ENCODE data around the gene ZGLP1.
A peak's percentile ranks its signal among the peaks of the same experiment; 100 is the strongest.
"Not testable (repeated sequence)": the region's sequence is repeated elsewhere in the genome, so short reads cannot be mapped to it uniquely, and the experiment has no call there.

ZGLP1 gene

DNA sequence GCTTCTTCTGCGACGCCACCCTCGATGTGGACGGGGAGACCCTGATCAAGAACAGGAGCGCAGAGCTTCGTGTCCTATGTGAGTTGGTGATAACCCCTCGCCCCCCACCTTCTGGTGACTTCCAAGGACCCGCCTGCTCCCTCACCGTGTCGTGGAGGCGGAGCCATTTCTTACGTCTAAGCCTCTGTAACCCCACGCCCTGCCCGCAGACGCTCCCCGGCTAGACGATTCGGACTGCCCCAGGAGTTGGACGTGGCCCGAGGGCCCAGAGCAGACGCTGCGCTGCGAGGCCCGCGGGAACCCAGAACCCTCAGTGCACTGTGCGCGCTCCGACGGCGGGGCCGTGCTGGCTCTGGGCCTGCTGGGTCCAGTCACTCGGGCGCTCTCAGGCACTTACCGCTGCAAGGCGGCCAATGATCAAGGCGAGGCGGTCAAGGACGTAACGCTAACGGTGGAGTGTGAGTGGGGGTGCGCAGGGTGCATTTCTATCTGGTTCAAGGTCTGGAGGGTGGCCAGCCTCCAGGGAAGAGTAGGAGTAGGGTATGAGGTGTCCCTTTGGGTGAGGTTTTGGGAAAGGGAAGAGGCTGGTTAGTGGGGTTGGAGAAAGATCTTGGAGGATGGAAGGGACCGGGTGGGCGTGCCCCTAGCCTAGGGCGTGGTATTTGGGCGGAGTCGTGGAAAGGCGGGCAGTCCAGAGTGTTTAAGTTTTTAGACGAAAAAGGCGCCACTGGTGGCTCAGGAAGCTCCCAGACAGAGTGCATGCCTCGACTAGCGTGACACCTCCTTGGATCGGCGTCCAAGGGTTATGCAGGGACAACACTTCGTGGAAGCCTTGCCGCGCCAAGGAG, 16.6 kb downstream of the ZGLP1 start:
- DNase-seq: no peak

DNA sequence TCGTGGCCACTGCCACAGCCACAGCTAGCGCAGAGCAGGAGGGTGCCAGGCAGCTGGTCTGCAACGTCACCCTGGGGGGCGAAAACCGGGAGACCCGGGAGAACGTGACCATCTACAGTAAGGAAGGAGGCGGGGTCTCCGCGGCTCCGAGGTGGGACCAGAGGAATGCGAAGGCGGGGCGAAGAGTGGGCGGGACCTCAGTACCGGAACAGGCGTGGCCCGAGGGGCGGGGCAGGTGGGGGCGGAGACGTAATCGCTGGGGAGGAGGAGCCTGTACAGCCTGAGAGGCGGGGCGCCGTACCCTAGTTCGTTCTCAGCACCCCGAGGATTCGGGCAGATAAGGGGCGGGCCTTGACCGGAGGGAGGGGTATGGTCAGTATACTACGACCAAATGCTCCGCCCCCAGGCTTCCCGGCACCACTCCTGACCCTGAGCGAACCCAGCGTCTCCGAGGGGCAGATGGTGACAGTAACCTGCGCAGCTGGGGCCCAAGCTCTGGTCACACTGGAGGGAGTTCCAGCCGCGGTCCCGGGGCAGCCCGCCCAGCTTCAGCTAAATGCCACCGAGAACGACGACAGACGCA, 17.3 kb downstream of the ZGLP1 start:
- DNase-seq: peak; percentile 16

DNA sequence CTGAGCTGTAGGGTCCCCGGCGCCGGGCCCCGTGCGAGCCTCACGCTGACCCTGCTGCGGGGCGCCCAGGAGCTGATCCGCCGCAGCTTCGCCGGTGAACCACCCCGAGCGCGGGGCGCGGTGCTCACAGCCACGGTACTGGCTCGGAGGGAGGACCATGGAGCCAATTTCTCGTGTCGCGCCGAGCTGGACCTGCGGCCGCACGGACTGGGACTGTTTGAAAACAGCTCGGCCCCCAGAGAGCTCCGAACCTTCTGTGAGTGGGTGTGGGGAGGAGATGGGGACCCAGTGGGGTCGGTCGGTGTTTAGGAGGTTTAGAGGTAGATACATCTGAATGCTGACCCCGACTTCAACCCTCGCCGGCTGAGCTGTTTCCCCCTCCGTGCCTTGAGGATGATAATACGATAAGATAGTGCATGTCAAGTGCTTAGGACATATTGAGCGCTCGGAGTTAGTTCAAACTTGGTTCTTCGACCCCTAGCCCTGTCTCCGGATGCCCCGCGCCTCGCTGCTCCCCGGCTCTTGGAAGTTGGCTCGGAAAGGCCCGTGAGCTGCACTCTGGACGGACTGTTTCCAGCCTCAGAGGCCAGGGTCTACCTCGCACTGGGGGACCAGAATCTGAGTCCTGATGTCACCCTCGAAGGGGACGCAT, 17.9 kb downstream of the ZGLP1 start:
- DNase-seq: no peak

DNA sequence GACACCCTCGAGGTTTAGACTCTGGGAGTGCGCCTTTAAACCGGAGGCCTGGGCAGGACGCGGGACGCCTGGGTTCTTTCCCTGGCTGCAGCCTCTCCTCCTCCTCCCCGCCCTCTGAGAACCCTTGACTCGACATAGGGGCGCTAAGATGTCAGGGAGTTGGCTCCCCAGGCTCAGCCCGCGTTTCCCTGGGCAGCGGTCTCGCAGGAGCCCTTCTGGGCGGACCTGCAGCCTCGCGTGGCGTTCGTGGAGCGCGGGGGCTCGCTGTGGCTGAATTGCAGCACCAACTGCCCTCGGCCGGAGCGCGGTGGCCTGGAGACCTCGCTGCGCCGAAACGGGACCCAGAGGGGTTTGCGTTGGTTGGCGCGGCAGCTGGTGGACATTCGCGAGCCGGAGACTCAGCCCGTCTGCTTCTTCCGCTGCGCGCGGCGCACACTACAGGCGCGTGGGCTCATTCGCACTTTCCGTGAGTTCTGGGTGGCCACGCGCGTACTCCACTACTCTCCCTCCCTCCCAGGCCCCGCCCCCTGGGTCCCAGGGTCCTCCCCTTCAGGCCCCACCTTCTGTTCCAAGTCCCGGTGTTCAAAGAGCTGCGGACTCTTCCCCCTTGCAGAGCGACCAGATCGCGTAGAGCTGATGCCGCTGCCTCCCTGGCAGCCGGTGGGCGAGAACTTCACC, 18.6 kb downstream of the ZGLP1 start:
- no peak for DNase-seq

DNA sequence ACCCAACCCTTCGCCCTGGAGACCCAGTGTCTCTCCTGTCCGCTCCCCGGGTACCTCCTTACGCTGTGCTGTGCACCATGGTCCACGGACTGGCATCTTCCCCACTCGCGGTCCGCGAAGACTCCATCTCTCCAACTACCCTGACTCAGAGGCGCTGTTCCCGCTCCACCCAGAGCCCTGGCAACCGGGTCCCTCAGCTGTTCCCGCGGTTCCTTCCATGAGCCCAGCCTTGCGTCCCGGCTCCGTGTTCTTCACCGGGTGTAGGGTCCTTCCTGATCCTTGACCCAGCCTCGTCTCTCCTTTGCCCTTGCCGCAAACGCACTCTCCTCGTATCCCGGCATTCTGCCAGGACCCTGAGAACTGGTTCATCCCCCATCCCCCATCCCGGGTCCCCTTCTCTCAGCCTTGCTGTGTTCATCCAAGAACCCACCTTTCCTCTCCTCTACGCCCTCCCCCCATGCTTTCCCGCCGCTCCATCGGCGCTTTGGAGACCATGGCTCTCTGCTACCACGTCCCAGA, 19.2 kb downstream of the ZGLP1 start:
- no peak for DNase-seq

DNA sequence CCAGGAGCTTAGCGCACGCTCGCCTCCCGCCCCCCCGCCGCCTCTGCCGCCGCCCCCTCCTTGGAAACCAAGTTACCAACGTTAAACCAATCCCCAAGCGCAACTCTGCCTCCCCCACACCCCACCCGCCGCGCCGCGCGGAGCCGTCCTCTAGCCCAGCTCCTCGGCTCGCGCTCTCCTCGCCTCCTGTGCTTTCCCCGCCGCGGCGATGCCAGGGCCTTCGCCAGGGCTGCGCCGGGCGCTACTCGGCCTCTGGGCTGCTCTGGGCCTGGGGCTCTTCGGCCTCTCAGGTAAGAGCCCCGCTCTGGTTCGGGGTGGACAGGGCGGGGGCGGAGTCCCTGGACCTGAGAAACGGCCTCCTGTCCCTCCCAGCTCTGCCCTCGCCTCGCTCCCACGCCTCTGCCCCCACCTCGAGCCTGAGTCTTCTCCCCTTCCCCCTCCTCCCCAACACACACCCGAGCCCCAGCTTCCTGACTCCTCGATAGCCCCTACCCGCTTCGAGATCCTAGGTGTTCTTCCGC, 19.7 kb downstream of the ZGLP1 start, which contains the start of gene ICAM5:
TSS of gene ICAM5 (plus strand) at position 117 of the 521 bp plus-strand sequence. CDS start at position 209, 92 bp downstream.
- no peak for DNase-seq

DNA sequence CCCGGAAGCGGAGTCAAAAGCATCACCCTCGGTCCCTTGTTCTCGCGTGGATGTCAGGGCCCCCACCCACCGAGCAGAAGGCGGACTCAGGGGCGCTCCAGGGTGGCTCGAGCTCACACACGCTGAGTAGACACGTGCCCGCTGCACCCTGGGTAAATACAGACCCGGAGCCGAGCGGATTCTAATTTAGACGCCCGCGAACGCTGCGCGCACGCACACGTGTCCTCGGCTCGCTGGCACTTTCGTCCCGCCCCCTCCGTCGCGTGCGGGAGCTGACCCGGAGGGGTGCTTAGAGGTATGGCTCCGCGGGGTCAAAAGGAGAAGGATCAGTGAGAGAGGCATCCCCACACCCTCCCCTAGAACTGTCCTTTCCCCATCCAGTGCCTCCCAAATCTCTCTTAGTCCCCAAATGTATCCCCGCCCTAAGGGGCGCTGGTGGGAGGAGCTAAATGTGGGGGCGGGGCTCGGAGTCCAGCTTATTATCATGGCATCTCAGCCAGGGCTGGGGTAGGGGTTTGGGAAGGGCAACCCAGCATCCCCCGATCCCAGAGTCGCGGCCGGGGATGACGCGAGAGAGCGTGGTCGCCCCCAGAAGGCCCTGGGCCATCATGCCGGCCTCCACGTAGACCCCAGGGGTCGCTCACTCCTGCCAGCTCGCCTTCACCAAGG, 20.3 kb downstream of the ZGLP1 start:
- peak; percentile 70 for DNase-seq

DNA sequence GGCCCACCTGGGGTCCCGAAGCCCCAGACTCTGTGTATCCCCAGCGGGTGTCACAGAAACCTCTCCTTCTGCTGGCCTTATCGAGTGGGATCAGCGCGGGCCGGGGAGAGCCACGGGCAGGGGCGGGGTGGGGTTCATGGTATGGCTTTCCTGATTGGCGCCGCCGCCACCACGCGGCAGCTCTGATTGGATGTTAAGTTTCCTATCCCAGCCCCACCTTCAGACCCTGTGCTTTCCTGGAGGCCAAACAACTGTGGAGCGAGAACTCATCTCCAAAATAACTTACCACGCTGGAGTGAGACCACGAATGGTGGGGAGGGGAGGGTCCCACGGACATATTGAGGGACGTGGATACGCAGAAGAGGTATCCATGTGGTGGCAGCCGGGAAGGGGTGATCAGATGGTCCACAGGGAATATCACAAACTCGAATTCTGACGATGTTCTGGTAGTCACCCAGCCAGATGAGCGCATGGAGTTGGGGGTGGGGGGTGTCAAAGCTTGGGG, 20.9 kb downstream of the ZGLP1 start:
- peak; percentile 7 for DNase-seq

DNA sequence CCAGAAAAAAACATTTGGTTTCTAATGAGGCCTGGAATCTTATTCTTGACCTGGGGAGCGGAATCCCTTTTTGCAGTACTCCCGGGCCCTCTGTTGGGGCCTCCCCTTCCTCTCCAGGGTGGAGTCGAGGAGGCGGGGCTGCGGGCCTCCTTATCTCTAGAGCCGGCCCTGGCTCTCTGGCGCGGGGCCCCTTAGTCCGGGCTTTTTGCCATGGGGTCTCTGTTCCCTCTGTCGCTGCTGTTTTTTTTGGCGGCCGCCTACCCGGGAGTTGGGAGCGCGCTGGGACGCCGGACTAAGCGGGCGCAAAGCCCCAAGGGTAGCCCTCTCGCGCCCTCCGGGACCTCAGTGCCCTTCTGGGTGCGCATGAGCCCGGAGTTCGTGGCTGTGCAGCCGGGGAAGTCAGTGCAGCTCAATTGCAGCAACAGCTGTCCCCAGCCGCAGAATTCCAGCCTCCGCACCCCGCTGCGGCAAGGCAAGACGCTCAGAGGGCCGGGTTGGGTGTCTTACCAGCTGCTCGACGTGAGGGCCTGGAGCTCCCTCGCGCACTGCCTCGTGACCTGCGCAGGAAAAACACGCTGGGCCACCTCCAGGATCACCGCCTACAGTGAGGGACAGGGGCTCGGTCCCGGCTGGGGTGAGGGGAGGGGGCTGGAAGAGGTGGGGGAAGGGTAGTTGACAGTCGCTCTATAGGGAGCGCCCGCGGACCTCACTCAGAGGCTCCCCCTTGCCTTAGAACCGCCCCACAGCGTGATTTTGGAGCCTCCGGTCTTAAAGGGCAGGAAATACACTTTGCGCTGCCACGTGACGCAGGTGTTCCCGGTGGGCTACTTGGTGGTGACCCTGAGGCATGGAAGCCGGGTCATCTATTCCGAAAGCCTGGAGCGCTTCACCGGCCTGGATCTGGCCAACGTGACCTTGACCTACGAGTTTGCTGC, 22.5 kb downstream of the ZGLP1 start, which contains the start of gene ICAM4:
TSS of gene ICAM4 (plus strand) at position 153 of the 935 bp plus-strand sequence. CDS start at position 211, 58 bp downstream.
- no peak for DNase-seq

DNA sequence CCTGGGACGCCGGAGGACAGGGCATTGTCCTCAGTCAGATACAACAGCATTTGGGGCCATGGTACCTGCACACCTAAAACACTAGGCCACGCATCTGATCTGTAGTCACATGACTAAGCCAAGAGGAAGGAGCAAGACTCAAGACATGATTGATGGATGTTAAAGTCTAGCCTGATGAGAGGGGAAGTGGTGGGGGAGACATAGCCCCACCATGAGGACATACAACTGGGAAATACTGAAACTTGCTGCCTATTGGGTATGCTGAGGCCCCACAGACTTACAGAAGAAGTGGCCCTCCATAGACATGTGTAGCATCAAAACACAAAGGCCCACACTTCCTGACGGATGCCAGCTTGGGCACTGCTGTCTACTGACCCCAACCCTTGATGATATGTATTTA, 24.2 kb downstream of the ZGLP1 start:
- DNase-seq: no peak

DNA sequence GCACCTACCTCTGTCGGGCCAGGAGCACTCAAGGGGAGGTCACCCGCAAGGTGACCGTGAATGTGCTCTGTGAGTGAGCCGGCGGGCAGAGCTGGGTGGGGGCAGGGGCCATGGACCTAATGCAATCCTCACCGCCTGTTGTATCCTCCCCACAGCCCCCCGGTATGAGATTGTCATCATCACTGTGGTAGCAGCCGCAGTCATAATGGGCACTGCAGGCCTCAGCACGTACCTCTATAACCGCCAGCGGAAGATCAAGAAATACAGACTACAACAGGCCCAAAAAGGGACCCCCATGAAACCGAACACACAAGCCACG, 24.7 kb downstream of the ZGLP1 start:
- DNase-seq: no peak

DNA sequence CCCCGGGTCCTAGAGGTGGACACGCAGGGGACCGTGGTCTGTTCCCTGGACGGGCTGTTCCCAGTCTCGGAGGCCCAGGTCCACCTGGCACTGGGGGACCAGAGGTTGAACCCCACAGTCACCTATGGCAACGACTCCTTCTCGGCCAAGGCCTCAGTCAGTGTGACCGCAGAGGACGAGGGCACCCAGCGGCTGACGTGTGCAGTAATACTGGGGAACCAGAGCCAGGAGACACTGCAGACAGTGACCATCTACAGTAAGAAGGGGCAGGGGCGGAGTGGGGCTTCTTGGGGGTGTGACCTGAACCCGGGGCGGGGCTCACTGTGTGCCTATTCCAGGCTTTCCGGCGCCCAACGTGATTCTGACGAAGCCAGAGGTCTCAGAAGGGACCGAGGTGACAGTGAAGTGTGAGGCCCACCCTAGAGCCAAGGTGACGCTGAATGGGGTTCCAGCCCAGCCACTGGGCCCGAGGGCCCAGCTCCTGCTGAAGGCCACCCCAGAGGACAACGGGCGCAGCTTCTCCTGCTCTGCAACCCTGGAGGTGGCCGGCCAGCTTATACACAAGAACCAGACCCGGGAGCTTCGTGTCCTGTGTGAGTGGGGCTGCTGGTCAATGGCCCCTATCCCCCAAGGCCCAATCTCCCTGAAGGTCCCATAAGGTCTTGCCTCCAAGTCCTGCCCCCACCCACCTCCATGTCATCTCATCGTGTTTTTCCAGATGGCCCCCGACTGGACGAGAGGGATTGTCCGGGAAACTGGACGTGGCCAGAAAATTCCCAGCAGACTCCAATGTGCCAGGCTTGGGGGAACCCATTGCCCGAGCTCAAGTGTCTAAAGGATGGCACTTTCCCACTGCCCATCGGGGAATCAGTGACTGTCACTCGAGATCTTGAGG, 25.3 kb downstream of the ZGLP1 start:
- DNase-seq: no peak

DNA sequence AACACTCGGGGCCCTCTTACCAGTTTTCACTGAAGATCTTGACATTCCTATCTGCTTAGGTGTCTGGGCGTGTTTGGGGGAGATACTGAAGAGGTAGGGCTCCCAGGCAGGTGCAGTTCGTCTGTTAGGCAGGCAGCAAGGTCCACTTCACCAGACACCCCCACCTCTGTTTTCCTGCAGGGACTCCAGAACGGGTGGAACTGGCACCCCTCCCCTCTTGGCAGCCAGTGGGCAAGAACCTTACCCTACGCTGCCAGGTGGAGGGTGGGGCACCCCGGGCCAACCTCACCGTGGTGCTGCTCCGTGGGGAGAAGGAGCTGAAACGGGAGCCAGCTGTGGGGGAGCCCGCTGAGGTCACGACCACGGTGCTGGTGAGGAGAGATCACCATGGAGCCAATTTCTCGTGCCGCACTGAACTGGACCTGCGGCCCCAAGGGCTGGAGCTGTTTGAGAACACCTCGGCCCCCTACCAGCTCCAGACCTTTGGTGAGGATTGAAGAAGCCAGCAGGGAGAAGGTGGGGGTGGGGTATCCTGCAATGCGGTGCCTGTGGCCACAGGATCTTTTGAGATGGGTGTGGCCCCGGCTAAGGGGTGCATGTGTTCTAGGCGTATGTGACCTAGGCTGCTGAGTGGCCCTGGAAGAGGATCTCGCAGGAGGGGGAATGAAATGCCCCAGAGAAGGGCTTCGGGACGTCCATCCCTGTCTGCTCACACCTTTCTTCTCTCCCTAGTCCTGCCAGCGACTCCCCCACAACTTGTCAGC, 26.1 kb downstream of the ZGLP1 start:
- no peak for DNase-seq

DNA sequence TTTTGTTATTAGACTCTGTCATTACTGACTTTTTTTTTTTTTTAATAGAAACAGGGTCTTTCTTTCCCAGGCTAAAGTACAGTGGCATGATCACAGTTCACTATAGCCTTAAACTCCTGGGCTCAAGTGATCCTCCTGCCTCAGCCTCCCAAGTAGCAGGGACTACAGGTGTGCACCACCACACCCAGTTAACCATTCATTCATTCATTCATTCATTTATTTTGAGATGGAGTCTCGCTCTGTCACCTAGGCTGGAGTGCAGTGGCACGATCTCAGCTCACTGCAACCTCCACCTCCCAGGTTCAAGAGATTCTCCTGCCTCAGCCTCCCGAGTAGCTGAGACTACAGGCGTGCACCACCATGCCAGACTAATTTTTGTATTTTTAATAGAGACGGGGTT, 27.6 kb downstream of the ZGLP1 start:
- not testable (repeated sequence) for DNase-seq

DNA sequence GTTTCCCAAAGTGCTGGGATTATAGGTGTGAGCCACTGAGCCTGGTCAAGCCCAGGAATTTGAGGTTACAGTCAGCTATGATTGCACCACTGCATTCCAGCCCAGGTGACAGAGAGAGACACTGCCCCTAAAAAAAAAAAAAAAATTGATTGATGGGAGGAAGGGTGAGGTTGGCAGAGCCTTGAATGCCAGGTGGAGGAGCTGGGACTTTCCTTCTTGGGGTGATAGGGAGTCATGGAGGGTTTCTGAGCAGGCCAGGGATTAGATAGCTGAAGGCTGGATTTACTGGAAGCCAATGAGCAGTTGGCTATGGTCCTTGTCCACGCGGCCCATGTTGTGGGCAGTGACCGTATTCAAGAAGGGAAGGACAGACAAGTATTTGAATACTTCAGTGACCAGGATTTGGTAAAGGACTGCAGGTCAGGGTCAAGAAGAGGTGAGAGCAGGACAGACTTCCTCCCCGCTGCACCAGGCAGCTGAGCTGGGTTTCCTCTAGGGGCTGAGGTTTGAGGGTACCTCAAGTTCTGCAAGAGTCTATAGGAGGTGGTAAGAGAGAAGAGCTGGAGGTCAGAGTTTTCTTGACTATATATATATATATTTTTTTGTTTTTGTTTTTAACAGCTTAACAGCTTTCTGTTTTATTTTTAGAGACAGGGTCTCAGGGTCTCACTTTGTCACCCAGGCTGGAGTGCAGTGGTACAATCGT, 29.7 kb downstream of the ZGLP1 start:
- no peak for DNase-seq

DNA sequence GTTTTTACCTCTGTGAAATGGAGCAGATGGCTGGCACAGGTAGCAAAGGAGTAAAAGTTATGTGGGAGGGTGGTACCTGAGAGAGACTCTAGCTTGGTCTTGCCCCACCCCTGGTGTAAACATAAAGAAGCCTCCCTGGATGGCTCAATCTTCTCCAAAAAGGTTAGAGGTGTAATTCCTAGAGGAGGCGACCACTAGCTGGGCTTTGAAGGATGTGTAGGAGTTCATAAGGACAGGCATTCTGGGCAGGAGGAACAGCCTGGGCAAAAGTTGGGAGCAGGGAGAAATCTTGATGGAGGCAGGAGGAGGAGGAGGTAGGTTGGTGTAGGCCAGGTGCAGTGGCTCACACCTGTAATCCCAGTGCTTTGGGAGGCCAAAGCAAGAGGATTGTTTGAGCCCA, 30.7 kb downstream of the ZGLP1 start:
- no peak for DNase-seq

DNA sequence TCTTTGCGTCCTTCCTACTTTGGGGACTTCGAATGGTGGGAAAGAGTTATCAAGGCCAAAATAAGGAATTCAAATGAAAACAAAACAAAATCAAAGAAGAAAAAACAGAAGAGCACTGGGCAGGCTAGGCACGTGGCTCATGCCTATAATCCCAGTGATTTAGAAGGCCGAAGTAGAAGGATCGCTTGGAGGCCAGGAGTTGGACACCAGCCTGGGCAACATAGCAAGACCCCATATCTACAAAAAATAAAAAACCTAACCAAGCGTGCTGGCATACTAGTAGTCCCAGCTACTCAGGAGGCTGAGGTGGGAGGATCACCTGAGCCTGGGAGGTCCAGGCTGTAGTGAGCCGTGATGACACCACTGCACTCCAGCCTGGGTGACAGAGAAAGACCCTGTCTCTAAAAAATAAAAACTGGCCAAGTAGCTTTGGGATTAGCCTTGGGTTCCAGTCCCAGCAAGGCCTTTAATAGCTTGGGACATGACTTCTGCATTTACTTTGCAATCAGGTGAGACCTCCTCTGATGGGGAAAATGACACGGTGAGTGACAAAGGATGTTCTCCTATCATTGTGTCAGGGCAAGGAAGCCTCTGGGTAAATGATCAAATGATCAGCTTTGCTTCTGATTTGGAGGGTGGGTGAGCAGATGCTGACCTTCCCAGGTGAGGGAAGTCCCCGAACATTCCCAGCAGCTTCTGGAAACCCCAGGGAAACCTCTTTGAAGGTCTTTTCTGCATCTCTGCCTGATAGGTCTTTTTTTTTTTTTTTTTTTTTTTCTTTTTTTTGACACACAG, 31.6 kb downstream of the ZGLP1 start:
- DNase-seq: no peak

DNA sequence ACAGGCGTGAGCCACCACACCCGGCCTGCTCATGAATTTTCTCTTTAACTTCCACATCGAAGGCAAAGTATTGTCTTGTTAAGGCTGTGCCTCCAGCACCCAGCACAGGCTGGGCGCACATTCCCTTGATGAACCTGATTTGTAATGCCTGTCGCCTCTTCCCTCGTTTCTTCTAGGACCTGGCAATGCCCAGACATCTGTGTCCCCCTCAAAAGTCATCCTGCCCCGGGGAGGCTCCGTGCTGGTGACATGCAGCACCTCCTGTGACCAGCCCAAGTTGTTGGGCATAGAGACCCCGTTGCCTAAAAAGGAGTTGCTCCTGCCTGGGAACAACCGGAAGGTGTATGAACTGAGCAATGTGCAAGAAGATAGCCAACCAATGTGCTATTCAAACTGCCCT, 35.0 kb downstream of the ZGLP1 start:
- DNase-seq: no peak

Measured in NCI-H2227 treated with DMSO at 0.1 percent for 48 hours (cell line).